Neuronal stem cell (in vitro differentiated cells): Measurements from ENCODE around the gene TLX2.
A peak's percentile ranks its signal among the peaks of the same experiment; 100 is the strongest.

Experiments used
- DNase-seq: peaks from one replicate; pipeline ENCODE4 v3.0.0-alpha.2; 2013; ENCODE audit warnings: low spot score
- H2AFZ ChIP-seq: one replicate; pipeline ENCODE4 v1.6.1; 2013; ENCODE audit warnings: mild to moderate bottlenecking, low read length, inconsistent platforms
- H2AK5ac ChIP-seq: 2 replicates; pipeline ENCODE4 v1.6.1; 2013; ENCODE audit warnings: low read depth, mild to moderate bottlenecking, inconsistent platforms, low read length, moderate library complexity, mixed read lengths
- H2BK120ac ChIP-seq: 2 replicates; pipeline ENCODE4 v1.6.1; 2013; ENCODE audit warnings: low read depth, mild to moderate bottlenecking, inconsistent platforms, low read length, moderate library complexity, mixed read lengths
- H2BK12ac ChIP-seq: one replicate; pipeline ENCODE4 v1.6.1; 2013; ENCODE audit warnings: low read length, inconsistent platforms
- H2BK15ac ChIP-seq: 2 replicates; pipeline ENCODE4 v1.6.1; 2013; ENCODE audit warnings: mild to moderate bottlenecking, low read length, inconsistent platforms, mixed read lengths
- H2BK5ac ChIP-seq: one replicate; pipeline ENCODE4 v1.6.1; 2013; ENCODE audit warnings: inconsistent platforms, mild to moderate bottlenecking, low read length, moderate library complexity
- H3K14ac ChIP-seq: one replicate; pipeline ENCODE4 v1.6.1; 2013; ENCODE audit warnings: low read length, inconsistent platforms
- H3K18ac ChIP-seq: 2 replicates; pipeline ENCODE4 v1.6.1; 2013; ENCODE audit warnings: low read length, inconsistent platforms
- H3K23ac ChIP-seq: 2 replicates; pipeline ENCODE4 v1.6.1; 2013; ENCODE audit warnings: low read depth, mild to moderate bottlenecking, mixed read lengths, low read length, inconsistent platforms; ENCODE audit not compliant: poor library complexity
- H3K27ac ChIP-seq: replicated peaks from 3 replicates; pipeline ENCODE4 v1.5.1; 2013; ENCODE audit warnings: low read length, inconsistent platforms
- H3K27me3 ChIP-seq, 3 experiments: 2 replicates each; pipeline ENCODE4 v1.6.1; 2013; ENCODE audit warnings: low read length in 3 of 3, mild to moderate bottlenecking in 2 of 3, inconsistent platforms in 1 of 3, low read depth in 1 of 3, mixed read lengths in 1 of 3, moderate library complexity in 1 of 3; ENCODE audit not compliant: control insufficient read depth in 3 of 3, insufficient read depth in 3 of 3
- H3K36me3 ChIP-seq, 2 donors: replicated peaks in 1 of 2; 2 replicates each; pipeline ENCODE4 v1.6.1; 2013; ENCODE audit warnings: low read length in 2 of 2; ENCODE audit not compliant: control insufficient read depth in 2 of 2, insufficient read depth in 2 of 2
- H3K4ac ChIP-seq: 2 replicates; pipeline ENCODE4 v1.6.1; 2013; ENCODE audit warnings: inconsistent platforms, mild to moderate bottlenecking, low read length, moderate library complexity
- H3K4me1 ChIP-seq, 2 donors: 1 replicate in 1 of 2; 2 replicates in 1 of 2; pipeline ENCODE4 v1.6.1; 2013; ENCODE audit warnings: low read length in 2 of 2, low read depth in 1 of 2; ENCODE audit not compliant: control insufficient read depth in 2 of 2, insufficient read depth in 1 of 2
- H3K4me2 ChIP-seq: one replicate; pipeline ENCODE4 v1.6.1; 2013; ENCODE audit warnings: mild to moderate bottlenecking, low read length, inconsistent platforms; ENCODE audit not compliant: insufficient read depth, poor library complexity, severe bottlenecking
- H3K4me3 ChIP-seq, 2 donors: 2 replicates each; pipeline ENCODE4 v1.5.1; 2013; ENCODE audit warnings: low read length in 2 of 2, mild to moderate bottlenecking in 2 of 2, inconsistent platforms in 1 of 2, moderate library complexity in 1 of 2
- H3K79me1 ChIP-seq: one replicate; pipeline ENCODE4 v1.6.1; 2013; ENCODE audit warnings: low read depth, mild to moderate bottlenecking, inconsistent platforms, low read length, moderate library complexity
- H3K9ac ChIP-seq: one replicate; pipeline ENCODE4 v1.6.1; 2013; ENCODE audit warnings: mild to moderate bottlenecking, low read depth, low read length, inconsistent platforms; ENCODE audit not compliant: poor library complexity
- H3K9me3 ChIP-seq, 2 donors: replicated peaks in 1 of 2; 2 replicates each; pipeline versions ENCODE3 to v1.6.1; 2013; ENCODE audit warnings: low read length in 2 of 2, mild to moderate bottlenecking in 2 of 2, inconsistent platforms in 1 of 2, low read depth in 1 of 2, mixed read lengths in 1 of 2, moderate library complexity in 1 of 2; ENCODE audit not compliant: control insufficient read depth in 2 of 2, insufficient read depth in 1 of 2
- H4K8ac ChIP-seq: one replicate; pipeline ENCODE4 v1.6.1; 2013; ENCODE audit warnings: low read depth, mild to moderate bottlenecking, inconsistent platforms, low read length, moderate library complexity
- H4K91ac ChIP-seq: one replicate; pipeline ENCODE4 v1.6.1; 2013; ENCODE audit warnings: low read length, low read depth, mild to moderate bottlenecking, inconsistent platforms; ENCODE audit not compliant: poor library complexity
- WGBS, 2 donors: extraction: QIAGEN DNeasy Blood & Tissue Kit; methylation state at CpG; one replicate each; pipeline ENCODE4 v1.1.7; 2013; ENCODE audit warnings: missing lambda C conversion rate in 2 of 2, mixed read lengths in 1 of 2; ENCODE audit not compliant: insufficient read length in 2 of 2, insufficient replicate concordance in 1 of 2; ENCODE audit errors: extremely low coverage in 2 of 2; 5-methylcytosine and 5-hydroxymethylcytosine counted together

Gene TLX2

GRCh38 chr2:74551942-74552913 lies 38.0 kb downstream of the TLX2 start:
- Histone ChIP-seq H3K4ac (no peak overlapping the region), H3K79me1 (peaks cover 6% of the 10 kb centered on the region), H3K36me3 (peaks cover 19 to 47% of the 10 kb centered on the region in 2 donors), H3K14ac (no peak overlapping the region), H3K18ac (no peak overlapping the region), H2BK15ac (no peak overlapping the region), H3K23ac (no peak overlapping the region), H3K9me3 (no peaks in the 10 kb centered on the region), H2BK5ac (no peak overlapping the region), H3K27me3 (peaks cover 0 to 62% (median 4%) of the 10 kb centered on the region in 3 experiments), H3K4me3 (peak overlapping the region in 1 of 2 donors; percentile 67), H2BK120ac (no peak overlapping the region), H2AK5ac (peak overlapping the region; percentile 9), H4K8ac (no peak overlapping the region), H3K4me1 (peaks cover 9 to 24% of the 10 kb centered on the region in 2 donors), H3K4me2 (peak overlapping the region; percentile 97), H2AFZ (no peak overlapping the region), H4K91ac (no peak overlapping the region), H3K27ac (no peak overlapping the region), H2BK12ac (no peak overlapping the region), H3K9ac (peak overlapping the region; percentile 35)
- WGBS, 2 donors, result no CpG with 5 or more reads among the region's 21 CpGs
- DNase-seq, result no peak

DNA sequence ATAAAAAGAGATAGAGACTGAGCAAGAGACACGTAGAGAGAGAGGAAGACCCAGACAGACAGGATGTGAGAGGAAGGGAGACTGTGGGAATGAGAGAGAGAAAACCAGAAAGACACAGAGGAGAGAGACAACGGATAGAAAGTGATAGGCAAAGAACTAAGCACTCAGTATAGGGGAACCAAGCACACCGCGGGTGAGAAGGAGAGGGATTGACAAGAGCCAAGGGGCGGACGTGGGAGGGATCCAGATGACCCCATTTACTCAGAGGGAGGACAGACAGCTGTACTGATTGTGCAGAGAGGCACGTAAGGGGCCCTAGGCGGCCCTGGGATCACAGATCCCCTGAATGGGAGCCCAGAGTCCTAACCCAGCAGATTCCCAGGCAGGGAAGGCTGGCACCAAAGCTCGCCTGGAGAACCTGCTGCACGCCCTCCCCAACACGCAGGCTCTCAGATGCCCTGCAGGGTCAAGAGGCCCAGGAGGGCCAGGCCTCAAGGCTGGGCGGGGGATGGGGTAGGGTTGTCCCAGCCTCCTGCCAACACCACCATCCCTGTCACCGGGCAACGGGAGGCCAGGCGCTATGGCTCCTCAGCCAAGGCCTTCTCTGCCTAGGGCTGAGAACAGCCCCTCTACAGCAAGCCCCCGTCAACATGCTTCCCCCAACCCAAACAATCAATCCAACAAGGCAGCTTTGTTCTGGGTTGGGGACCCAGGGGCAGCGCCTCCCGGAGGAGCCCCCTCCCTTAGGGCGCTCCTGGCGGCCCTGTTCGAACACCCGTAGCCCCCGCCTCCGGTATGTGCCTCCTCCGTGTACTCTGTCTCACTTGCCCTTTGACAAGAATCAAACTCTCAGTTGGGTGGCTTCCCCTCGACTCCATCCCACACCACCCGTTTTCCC lies 38.9 kb downstream of the TLX2 start:
- H3K4me2 ChIP-seq, result peak overlapping the region; percentile 97
- H3K4me3 ChIP-seq, result peak overlapping the region; percentile 67 to 87
- H3K4me1 ChIP-seq, result peaks cover 9 to 23% of the 10 kb centered on the region in 2 donors
- H2BK15ac ChIP-seq, result peak overlapping the region; percentile 82
- peaks cover 19 to 46% of the 10 kb centered on the region in 2 donors for H3K36me3 ChIP-seq
- peaks cover 0 to 57% (median 4%) of the 10 kb centered on the region in 3 experiments for H3K27me3 ChIP-seq
- H2BK120ac ChIP-seq, result no peak overlapping the region
- peak overlapping the region; percentile 89 for H3K9ac ChIP-seq
- H2AK5ac ChIP-seq, result peak overlapping the region; percentile 30
- H3K27ac ChIP-seq, result peak overlapping the region; percentile 93
- no peaks in the 10 kb centered on the region for H3K9me3 ChIP-seq
- peaks cover 6% of the 10 kb centered on the region for H3K79me1 ChIP-seq
- H2BK12ac ChIP-seq, result peak overlapping the region; percentile 14
- H2AFZ ChIP-seq, result peak overlapping the region; percentile 99
- peak overlapping the region; percentile 68 for H2BK5ac ChIP-seq
- H4K8ac ChIP-seq, result no peak overlapping the region
- WGBS, 2 donors, result no CpG with 5 or more reads among the region's 27 CpGs
- H3K14ac ChIP-seq, result peak overlapping the region; percentile 60
- H3K18ac ChIP-seq, result peak overlapping the region; percentile 96
- H4K91ac ChIP-seq, result no peak overlapping the region
- peak; percentile 14 for DNase-seq
- peak overlapping the region; percentile 52 for H3K23ac ChIP-seq
- no peak overlapping the region for H3K4ac ChIP-seq

DNA sequence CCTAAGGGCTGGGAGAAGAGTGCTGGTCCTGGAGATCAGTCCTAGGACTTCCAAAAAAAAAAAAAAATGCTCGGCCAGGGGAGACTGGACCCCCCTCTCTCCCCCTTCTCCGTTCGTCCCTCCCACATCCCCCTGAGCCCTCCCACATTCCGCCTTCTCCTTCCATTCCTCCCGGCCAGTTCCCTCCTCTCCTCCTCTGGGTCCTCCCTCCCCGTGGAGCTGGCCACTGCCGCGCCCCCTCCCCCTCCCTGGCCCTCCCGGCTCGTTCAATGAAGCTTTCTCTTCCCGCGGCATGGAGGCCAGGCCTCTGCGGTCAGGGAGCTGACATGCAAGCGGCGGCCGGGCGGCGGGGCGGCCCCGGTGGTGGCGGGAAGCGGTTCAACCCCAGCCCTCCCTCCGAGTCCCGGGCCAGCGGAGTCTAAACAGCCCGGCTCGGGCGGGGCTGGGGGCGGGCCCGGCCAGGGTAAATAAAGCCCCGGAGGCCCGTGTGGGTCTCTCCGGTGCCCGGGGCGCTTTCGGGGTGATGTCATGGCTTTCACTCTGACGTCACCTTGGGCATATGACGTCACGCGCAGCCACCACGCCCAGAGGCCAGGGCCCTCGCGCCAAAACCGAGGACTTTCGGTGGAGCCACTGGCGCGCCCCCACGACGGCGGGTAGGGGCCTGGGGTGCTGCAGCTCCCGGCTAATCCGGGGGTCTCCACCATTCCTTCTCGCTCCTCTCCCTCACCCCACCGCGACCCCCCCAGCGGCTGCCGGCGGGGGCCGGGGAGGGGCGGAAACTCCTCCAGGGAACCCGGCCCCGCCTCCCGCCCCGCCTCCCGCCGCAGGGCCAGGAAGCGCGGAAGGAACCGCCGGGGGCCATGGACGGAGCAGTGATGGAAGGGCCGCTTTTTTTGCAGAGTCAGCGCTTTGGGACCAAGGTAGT lies 39.9 kb downstream of the TLX2 start, which contains the start of the genes DOK1 and LOXL3:
Gene DOK1 (plus strand): TSS at position 829 of the 928 bp plus-strand sequence. CDS start 35 bp downstream, at position 864.
Gene LOXL3 (minus strand): TSS at position 51 of the 928 bp plus-strand sequence. CDS start 1,308 bp downstream, outside the sequence.
- Histone ChIP-seq H3K4me2 (peak within 1 kb of the TSS; percentile 97), H2AK5ac (peak within 1 kb of the TSS; percentile 30), H3K9me3 (no peaks in the 10 kb centered on the region), H3K27me3 (peaks cover 0 to 54% (median 4%) of the 10 kb centered on the region in 3 experiments), H3K36me3 (peaks cover 19 to 44% of the 10 kb centered on the region in 2 donors), H3K4me3 (peak within 1 kb of the TSS; percentile 67 to 87), H3K4ac (no peak within 1 kb of the TSS), H3K14ac (peak within 1 kb of the TSS; percentile 75), H4K8ac (no peak within 1 kb of the TSS), H3K79me1 (peaks cover 6% of the 10 kb centered on the region), H2BK12ac (peak within 1 kb of the TSS; percentile 63), H3K4me1 (peaks cover 9 to 20% of the 10 kb centered on the region in 2 donors), H2BK15ac (peak within 1 kb of the TSS; percentile 82), H2AFZ (peak within 1 kb of the TSS; percentile 99), H2BK5ac (peak within 1 kb of the TSS; percentile 68), H4K91ac (no peak within 1 kb of the TSS), H3K23ac (peak within 1 kb of the TSS; percentile 82), H2BK120ac (peak within 1 kb of the TSS; percentile 53), H3K27ac (peak within 1 kb of the TSS; percentile 95), H3K9ac (peak within 1 kb of the TSS; percentile 89), H3K18ac (peak within 1 kb of the TSS; percentile 98)
- WGBS, 2 donors, result no CpG with 5 or more reads among the region's 73 CpGs
- peak; percentile 92 for DNase-seq
